HG03575 (cell line): Measurements from ENCODE around the gene IGSF5.
"Not testable (repeated sequence)": the region's sequence is repeated elsewhere in the genome, so short reads cannot be mapped to it uniquely, and the experiment has no call there.

Experiments
- ATAC-seq: cut with Tn5 transposase; IDR thresholded peaks from one replicate; pipeline ENCODE4 v1.9.1; 2021; ENCODE audit not compliant: unreplicated experiment, insufficient number of reproducible peaks, low FRiP score; ENCODE audit errors: extremely low read depth

The IGSF5 gene

GRCh38 chr21:39744883-39745282 is at the start of gene IGSF5:
IGSF5 (plus strand) TSS chr21:39745183; CDS start chr21:39745510, 327 bp downstream.
- ATAC-seq = not testable (repeated sequence)

GRCh38 chr21:39696196-39696595 is 48.8 kb upstream of the IGSF5 start:
- ATAC-seq = no peak

- no peak for ATAC-seq
These were observed 48.4 kb upstream of the IGSF5 start for GRCh38 chr21:39696618-39697017.

GRCh38 chr21:39700318-39700717 is 44.7 kb upstream of the IGSF5 start:
- ATAC-seq = no peak

DNA sequence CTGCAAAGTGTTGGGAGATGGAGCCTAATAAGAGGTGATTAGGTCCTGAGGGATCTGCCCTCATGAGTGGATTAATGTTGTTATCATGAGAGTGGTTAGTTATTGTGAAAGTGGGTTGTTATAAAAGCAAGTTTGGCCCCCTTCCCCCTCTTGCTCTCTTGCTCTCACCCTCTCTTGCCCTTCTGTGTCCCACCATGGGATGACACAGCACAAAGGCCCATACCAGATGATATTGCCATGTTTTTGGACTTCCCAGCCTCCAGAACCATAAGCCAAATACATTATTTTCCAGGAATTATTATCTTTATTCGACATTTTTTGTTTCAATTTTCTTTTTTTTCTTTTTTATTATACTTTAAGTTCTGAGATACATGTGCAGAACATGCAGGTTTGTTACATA is 41.4 kb upstream of the IGSF5 start:
- ATAC-seq = no peak

GRCh38 chr21:39705849-39706248 is 39.1 kb upstream of the IGSF5 start:
- ATAC-seq = no peak

DNA sequence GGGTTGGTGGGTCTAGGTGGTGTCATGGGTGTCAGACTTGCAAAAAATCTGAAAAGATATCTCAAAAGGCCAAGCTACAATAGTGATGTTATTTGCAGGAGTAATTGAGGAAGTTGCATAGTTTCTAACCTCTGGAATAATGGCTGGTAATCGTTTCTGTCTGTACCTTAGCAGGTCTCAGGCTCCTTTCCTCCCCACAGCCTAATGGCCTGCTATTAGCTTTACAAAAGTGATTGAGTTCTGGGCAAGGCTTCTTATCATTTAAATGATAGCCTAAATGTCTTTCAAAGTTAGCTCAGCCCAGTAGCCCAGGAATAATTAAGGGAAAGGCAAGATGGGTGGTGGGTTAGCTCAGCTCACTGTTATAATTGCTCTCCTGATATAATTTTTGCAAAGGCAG is 37.7 kb upstream of the IGSF5 start:
- no peak for ATAC-seq

GRCh38 chr21:39710866-39711265 is 34.1 kb upstream of the IGSF5 start:
- no peak for ATAC-seq

- ATAC-seq = no peak
These were observed 32.7 kb upstream of the IGSF5 start for GRCh38 chr21:39712273-39712672.

DNA sequence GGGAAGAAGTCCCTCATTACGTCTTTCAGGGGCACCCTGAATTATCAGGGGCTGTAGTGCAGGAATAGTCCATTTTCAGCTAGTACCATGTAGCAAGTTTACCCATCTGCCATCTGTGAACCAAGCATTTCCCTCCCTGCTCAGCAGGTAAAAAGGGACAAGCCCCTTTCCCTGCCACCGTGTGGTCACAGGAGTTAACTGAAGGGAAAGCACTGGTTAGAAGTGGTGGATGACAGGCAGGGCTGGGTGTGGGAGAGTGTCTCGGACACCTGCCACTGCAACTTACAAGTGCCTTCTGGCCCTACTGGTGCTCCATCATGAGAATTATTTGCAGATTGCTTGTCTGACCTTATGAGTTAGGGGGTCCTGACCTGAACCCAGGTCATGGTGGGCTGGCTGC is 32.0 kb upstream of the IGSF5 start:
- no peak for ATAC-seq

DNA sequence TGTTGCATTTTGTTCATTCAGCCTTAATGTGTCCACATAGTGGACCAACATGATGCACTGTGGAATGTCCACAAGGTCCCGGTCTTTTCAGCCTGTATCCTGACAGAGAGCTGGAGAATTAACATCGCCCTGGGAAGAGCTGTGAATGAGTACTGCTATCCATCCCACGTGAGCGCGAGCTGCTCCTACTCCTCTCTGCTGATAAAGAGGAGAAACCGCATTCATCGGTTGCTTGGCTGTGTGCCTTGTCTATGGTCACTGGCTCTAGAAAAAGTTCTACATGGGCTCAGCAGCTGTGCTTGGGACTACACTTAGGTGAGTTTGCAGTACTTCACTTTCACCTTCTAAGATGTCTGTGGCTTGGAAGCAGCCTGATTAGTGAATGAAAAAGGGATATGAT is 31.1 kb upstream of the IGSF5 start:
- no peak for ATAC-seq

DNA sequence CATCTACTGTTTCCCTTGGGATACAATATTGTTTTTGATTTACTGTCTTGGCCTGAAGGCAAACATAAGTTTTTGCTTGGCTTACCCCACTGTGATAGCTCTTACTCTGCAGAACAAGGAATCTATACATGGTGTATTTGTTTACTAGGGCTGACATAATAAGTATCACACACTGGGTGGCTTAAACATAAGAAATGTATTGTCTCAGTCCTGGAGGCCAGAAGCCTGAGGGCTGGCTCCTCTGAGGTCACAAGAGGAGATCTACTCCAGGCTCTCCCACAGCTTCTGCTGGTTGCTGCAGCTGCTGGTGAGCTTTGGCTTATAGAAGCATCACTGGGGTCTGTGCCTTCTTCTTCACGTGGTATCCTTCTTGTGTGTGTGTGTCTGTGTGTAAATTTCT is 30.7 kb upstream of the IGSF5 start:
- no peak for ATAC-seq

DNA sequence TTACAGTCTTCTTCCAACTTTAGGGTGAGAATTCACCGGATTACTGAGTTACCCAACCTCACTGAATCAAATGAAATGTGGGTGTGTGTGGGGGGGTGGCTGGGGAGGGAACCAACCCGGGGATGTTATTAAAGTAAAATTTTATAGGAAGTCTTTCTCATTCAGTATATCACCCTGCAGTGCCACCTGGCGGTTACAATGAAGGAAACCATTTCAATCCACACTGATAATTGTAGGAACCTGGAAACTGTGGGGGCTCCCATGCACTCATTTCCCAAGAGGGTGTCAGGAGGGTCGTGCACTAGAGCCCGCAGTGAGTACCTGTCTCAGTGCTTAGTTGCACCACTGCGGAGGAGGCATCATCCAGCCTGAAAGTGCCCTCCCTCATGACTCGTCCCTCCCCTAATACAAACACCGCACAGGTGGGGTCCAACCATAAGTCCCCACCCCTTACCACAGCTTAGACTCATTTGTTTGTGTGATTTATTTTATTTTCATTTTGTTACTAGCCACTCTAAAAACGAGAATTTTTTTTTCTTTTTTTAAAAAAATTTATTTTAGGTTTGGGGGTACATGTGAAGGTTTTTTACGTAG is 29.1 kb upstream of the IGSF5 start:
- no peak for ATAC-seq

DNA sequence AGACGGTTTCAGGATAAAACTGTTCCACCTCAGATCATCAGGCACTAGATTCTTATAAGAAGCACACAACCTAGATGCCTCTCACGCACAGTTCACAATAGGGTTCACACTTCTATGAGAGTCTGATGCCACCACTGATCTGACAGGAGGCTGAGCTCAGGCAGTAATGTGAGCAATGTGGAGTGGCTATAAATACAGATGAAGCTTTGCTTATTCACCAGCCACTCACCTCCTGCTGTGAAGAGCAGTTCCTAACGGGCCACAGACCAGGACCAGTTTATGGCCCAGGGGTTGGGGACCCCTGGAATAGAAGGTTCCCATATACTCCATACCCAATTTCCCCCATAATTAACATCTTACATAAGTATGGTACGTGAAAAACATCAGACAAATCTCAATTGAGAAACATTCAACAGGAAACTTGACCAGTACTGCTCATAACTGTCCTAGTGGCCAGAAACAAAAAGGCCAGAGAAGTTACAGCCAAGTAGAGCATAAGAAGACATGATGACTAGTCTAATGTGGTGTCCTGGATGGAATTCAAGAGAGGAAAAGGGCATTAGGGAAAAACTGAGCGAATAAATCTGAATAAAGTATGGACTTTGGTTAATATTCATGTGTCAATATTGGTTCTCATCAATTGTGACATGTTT is 24.7 kb upstream of the IGSF5 start:
- no peak for ATAC-seq

DNA sequence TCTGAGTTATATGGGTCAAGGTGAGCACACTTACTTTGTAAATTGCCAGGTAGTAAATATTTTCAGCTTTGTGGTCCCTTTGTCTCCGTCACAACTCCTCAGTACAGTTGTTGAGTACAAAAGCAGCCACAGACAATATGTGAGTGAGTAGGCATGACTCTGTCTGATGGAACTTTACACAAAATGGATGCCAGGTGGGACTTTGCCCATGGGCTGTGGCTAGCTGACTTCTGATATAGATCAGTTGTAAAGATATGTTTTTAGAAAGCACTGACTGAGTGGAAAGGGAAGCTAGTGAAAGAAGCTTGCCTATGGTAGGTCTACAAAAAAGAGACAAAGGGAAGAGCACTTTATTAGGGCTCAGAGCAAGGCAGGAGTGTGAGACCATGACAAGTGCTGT is 23.1 kb upstream of the IGSF5 start:
- no peak for ATAC-seq

DNA sequence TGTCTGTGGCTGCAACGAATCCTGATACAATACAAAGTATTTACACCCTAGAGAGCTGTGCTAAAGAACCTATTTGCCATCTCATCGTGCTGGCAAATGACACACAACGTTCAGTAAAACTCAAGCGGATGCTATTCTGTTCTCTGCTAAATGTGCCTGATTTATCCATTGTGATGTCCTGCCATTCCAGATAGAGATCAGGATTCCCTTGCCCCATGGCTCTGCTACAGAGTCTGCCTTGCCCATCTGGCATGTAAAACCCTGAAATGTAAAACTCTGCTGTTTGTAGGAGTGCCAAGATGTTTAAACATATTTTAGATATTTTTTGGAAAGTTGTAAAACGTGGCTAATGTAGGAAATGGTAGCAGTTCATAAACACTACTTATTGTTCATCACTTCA is 20.0 kb upstream of the IGSF5 start:
- ATAC-seq = no peak

- ATAC-seq = no peak
These were observed 18.9 kb upstream of the IGSF5 start for GRCh38 chr21:39726133-39726532.

DNA sequence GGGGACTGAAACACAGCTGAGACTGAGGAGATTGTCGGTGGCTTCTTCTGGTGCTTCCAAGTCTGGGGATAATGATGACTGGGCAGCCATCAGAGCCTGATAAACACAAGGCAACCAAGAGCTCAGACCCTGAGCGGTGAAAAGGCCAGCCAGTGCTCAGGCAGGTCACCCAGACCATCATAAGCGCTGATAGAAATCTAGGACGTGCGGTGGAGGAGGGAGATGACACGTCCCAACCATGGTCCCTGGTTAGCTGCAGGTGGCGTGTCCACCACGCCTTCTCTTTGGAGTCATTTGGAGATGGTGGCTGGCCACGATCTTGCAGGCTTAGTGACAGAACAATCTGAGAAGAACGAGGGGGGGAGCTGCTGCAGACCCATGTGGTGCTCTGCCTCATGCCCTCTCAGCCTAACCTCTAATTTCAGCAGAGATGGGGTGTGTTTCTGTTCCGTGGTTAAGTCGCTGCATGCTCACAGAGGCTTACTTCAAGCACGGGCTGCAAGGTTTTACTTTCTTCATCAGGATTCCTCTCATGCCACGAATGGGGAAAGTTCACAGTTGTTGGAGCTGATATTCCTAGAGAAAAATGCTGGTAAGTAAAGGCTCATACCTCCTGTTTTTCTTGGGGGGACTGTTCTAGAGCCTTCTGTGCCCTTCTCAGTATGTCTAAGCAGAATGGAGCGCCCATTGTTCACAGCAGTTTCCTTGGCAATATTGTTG is 17.4 kb upstream of the IGSF5 start:
- ATAC-seq = no peak

GRCh38 chr21:39728341-39728740 is 16.6 kb upstream of the IGSF5 start:
- ATAC-seq = no peak

- no peak for ATAC-seq
These were observed 14.4 kb upstream of the IGSF5 start for GRCh38 chr21:39730418-39731157.
